ENCODE data around the gene VPS11.

DNA sequence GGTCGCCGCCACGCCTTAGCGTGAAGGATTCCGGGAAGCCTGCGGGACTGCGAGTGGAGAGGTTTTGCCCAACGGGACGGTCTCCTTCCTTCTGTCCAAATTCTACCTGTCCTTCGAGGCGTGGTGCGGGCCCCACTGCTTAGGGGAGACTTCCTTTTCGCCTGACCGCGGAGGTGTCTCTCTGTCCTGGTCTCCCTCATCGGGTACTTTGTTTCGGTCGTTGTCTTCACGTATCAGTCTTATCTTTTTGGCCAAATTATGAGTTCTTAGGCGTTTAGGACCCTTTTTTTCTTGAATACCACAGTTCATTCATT lies 54.1 kb downstream of the VPS11 start:
- no peak for TF ChIP-seq POLR2A (IDR thresholded peaks at IDR 0.05)
- TF ChIP-seq, protein P1, sequence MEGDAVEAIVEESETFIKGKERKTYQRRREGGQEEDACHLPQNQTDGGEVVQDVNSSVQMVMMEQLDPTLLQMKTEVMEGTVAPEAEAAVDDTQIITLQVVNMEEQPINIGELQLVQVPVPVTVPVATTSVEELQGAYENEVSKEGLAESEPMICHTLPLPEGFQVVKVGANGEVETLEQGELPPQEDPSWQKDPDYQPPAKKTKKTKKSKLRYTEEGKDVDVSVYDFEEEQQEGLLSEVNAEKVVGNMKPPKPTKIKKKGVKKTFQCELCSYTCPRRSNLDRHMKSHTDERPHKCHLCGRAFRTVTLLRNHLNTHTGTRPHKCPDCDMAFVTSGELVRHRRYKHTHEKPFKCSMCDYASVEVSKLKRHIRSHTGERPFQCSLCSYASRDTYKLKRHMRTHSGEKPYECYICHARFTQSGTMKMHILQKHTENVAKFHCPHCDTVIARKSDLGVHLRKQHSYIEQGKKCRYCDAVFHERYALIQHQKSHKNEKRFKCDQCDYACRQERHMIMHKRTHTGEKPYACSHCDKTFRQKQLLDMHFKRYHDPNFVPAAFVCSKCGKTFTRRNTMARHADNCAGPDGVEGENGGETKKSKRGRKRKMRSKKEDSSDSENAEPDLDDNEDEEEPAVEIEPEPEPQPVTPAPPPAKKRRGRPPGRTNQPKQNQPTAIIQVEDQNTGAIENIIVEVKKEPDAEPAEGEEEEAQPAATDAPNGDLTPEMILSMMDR (IDR thresholded peaks at IDR 0.05), result no peak
